ENCODE data around the gene TXNDC5.

Gene TXNDC5

DNA sequence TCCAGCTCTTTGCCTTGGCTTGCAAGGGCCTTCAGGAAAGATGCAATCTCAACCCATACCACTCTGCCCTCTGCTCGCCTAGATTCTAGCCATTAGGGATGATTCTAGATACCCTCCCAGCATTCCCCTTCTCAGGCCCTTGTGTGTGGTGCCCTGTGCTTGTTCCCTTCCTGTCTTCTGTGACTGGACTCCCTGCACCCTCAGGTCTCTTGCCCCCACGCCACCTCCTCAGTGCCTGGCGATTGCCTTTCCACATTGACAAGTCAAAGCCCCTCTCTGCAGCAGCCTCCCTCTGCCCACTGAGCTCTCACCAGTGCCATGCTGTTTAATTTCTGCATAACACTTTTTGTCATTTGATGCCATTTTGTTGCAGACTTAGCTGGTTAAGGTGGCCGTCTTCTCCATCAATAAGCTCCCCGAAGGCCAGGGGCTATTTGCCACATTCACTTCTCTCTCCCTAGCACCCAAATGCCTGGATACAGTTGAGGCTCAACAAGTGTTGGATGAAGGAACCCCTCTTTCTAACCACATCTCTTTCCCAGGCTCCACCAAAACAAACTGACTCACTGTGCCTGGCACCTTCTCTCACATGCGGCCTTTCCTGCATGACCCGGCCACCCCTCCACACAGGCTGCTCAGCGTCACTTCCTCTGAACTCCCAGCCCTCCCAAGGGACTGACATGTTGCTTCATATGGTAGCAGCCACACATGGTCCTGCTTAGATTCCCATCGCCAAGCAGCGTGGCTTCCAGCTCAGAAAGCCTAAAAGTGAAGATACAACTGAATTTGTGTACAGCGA is 4.6 kb upstream of the TXNDC5 start:
- Histone ChIP-seq H3K27me3 (ENCODE audit: control insufficient read depth in 1 of 2, insufficient read depth in 2 of 2, low read length in 2 of 2) (peaks cover 0 to 5% of the 10 kb centered on the region in 2 donors), H3K9ac (ENCODE audit: low read length in 2 of 2) (no peak overlapping the region), H3K9me3 (ENCODE audit: control insufficient read depth in 2 of 2, low read length in 2 of 2) (no peaks in the 10 kb centered on the region), H3K27ac (ENCODE audit: low read length) (no peak overlapping the region), H3K36me3 (ENCODE audit: control insufficient read depth in 2 of 2, insufficient read depth in 2 of 2, low read length in 2 of 2) (no peaks in the 10 kb centered on the region), H3K4me1 (ENCODE audit: control insufficient read depth, insufficient read depth, low read length) (peaks cover 9% of the 10 kb centered on the region), H3K4me3 (ENCODE audit: low read length in 2 of 2) (no peak overlapping the region)

GRCh38 chr6:7914311-7914710 is 3.7 kb upstream of the TXNDC5 start:
- peaks cover 14% of the 10 kb centered on the region for H3K4me1 ChIP-seq (ENCODE audit: control insufficient read depth, insufficient read depth, low read length)
- H3K9me3 ChIP-seq (ENCODE audit: control insufficient read depth in 2 of 2, low read length in 2 of 2) = no peaks in the 10 kb centered on the region
- H3K9ac ChIP-seq (ENCODE audit: low read length in 2 of 2) = no peak overlapping the region
- no peak overlapping the region for H3K27ac ChIP-seq (ENCODE audit: low read length)
- H3K4me3 ChIP-seq (ENCODE audit: low read length in 2 of 2) = no peak overlapping the region
- no peaks in the 10 kb centered on the region for H3K36me3 ChIP-seq (ENCODE audit: control insufficient read depth in 2 of 2, insufficient read depth in 2 of 2, low read length in 2 of 2)
- no peaks in the 10 kb centered on the region for H3K27me3 ChIP-seq (ENCODE audit: control insufficient read depth in 1 of 2, insufficient read depth in 2 of 2, low read length in 2 of 2)

DNA sequence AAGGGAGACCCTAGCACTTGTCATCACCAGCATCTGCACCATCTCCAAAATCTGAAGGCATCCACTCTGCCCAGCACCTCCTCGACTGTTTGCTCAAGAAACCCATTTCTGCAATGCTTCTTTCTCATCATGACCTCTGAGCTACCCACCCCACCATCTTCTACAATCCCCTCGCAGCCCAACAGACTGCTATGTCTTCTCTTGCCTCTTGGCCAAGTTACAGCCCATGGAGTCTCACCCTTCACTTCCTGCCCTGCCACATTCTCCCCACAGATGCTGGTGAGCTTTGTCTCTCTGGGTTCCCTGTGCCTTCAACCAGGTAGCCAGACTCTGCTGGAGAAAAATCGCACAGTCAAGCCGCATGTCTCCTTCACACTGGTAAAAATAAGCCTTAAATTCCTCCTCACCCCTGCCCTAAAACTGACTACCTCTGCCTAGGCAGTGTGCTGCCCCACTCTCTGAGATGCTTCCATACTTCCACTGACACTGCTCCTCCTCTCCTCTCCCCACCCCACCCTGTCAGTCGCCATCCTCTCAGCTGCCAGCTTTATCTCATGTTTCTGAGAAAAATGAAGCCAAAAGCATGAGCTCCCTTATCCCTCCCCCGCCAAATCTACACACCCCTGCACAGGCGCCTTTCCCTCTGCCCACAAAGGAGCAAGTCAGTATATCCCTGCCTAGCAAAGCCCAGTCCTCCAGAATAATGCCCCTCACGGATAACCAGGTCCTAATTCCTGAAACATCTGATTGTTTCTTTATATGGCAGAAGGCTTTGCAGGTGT is 2.3 kb upstream of the TXNDC5 start:
- Histone ChIP-seq H3K4me3 (ENCODE audit: low read length in 2 of 2) (no peak overlapping the region), H3K27ac (ENCODE audit: low read length) (no peak overlapping the region), H3K9me3 (ENCODE audit: control insufficient read depth in 2 of 2, low read length in 2 of 2) (no peaks in the 10 kb centered on the region), H3K36me3 (ENCODE audit: control insufficient read depth in 2 of 2, insufficient read depth in 2 of 2, low read length in 2 of 2) (no peaks in the 10 kb centered on the region), H3K4me1 (ENCODE audit: control insufficient read depth, insufficient read depth, low read length) (peaks cover 17% of the 10 kb centered on the region), H3K9ac (ENCODE audit: low read length in 2 of 2) (no peak overlapping the region), H3K27me3 (ENCODE audit: control insufficient read depth in 1 of 2, insufficient read depth in 2 of 2, low read length in 2 of 2) (no peaks in the 10 kb centered on the region)

DNA sequence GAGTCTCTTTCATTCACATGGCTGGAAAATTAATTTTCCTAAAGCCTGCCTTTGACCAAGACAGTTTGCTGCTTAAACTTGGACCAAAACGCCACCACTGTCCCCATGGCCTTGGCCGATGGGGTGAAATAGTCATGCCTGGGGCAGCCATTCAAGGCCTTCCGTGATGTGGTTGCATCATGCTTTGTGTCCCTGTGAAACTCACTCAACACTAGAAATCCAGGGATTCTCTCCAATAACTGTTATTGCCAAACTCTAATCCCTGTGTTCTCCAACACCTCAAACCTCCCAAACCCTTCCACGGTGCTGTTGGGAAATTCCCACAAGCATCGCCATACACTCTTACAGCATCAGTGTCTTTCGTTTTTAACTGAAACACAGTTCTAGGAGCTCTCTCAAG is 1.4 kb upstream of the TXNDC5 start:
- no peaks in the 10 kb centered on the region for H3K36me3 ChIP-seq (ENCODE audit: control insufficient read depth in 2 of 2, insufficient read depth in 2 of 2, low read length in 2 of 2)
- no peak overlapping the region for H3K9ac ChIP-seq (ENCODE audit: low read length in 2 of 2)
- H3K27me3 ChIP-seq (ENCODE audit: control insufficient read depth in 1 of 2, insufficient read depth in 2 of 2, low read length in 2 of 2) = no peaks in the 10 kb centered on the region
- H3K9me3 ChIP-seq (ENCODE audit: control insufficient read depth in 2 of 2, low read length in 2 of 2) = no peaks in the 10 kb centered on the region
- H3K4me3 ChIP-seq (ENCODE audit: low read length in 2 of 2) = no peak overlapping the region
- no peak overlapping the region for H3K27ac ChIP-seq (ENCODE audit: low read length)
- peaks cover 17% of the 10 kb centered on the region for H3K4me1 ChIP-seq (ENCODE audit: control insufficient read depth, insufficient read depth, low read length)

GRCh38 chr6:7911345-7911725 is 747 bp upstream of the TXNDC5 start:
- Histone ChIP-seq H3K9me3 (ENCODE audit: control insufficient read depth in 2 of 2, low read length in 2 of 2) (no peaks in the 10 kb centered on the region), H3K27ac (ENCODE audit: low read length) (no peak overlapping the region), H3K36me3 (ENCODE audit: control insufficient read depth in 2 of 2, insufficient read depth in 2 of 2, low read length in 2 of 2) (no peaks in the 10 kb centered on the region), H3K4me1 (ENCODE audit: control insufficient read depth, insufficient read depth, low read length) (peaks cover 17% of the 10 kb centered on the region), H3K4me3 (ENCODE audit: low read length in 2 of 2) (peak overlapping the region; percentile 80 to 81), H3K9ac (ENCODE audit: low read length in 2 of 2) (peak overlapping the region; percentile 72 to 75), H3K27me3 (ENCODE audit: control insufficient read depth in 1 of 2, insufficient read depth in 2 of 2, low read length in 2 of 2) (no peaks in the 10 kb centered on the region)

- Histone ChIP-seq H3K4me3 (ENCODE audit: low read length in 2 of 2) (peak overlapping the region; percentile 46 to 78), H3K9ac (ENCODE audit: low read length in 2 of 2) (no peak overlapping the region), H3K27ac (ENCODE audit: low read length) (no peak overlapping the region), H3K27me3 (ENCODE audit: control insufficient read depth in 1 of 2, insufficient read depth in 2 of 2, low read length in 2 of 2) (no peaks in the 10 kb centered on the region), H3K9me3 (ENCODE audit: control insufficient read depth in 2 of 2, low read length in 2 of 2) (no peaks in the 10 kb centered on the region), H3K4me1 (ENCODE audit: control insufficient read depth, insufficient read depth, low read length) (peaks cover 15% of the 10 kb centered on the region), H3K36me3 (ENCODE audit: control insufficient read depth in 2 of 2, insufficient read depth in 2 of 2, low read length in 2 of 2) (no peaks in the 10 kb centered on the region)
Observed at GRCh38 chr6:7910298-7910653, 312 bp downstream of the TXNDC5 start.

DNA sequence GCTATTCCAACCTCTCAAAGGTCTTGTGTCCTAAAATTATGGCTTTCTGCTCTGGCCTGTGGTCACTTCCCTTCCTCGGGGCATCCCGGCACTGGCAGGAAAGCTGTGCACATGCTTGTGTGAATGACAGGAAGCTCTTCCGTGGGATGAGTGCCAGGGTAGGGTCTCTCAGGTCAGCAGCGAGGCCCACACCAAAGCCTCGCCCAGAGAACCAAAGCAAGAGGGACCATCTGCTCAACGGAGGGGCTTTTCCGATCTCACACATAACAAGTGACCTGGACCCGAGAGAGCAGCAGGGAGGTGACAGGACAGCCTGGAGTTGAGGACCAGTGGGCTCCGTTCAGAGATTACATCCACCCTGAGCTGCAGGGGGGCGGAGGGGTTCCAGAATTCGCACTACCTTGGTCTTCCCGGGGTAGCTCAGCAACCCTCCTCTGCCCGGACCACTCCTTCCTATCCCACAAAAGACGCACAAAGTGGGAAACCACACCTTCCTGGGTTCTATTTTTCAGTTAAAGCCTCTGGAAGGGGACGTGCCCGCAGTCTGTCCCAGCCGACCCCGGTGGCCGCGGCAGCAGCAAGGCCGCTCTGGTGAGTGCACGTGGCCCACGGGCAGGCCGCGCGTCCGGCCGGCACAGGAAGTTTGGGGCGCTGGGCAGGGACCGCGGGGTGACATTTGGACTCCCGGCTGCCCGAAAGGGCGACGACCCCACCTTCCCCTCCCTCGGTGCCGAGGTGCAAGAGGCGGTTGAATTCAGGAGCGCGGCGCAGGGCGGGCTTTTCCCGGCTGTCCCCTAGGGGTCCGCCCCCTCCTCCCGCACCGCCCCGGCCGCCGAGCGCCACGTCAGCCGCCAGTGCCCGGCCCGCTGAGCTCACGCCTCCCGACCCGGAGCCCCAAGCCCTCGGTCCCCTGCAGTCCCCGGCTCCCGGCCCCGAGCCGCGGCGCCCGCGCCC is 988 bp downstream of the TXNDC5 start:
- Histone ChIP-seq H3K36me3 (ENCODE audit: control insufficient read depth in 2 of 2, insufficient read depth in 2 of 2, low read length in 2 of 2) (peaks cover 2% of the 10 kb centered on the region in 2 donors), H3K9me3 (ENCODE audit: control insufficient read depth in 2 of 2, low read length in 2 of 2) (no peaks in the 10 kb centered on the region), H3K4me1 (ENCODE audit: control insufficient read depth, insufficient read depth, low read length) (peaks cover 19% of the 10 kb centered on the region), H3K4me3 (ENCODE audit: low read length in 2 of 2) (peak overlapping the region; percentile 77 to 78), H3K27ac (ENCODE audit: low read length) (no peak overlapping the region), H3K9ac (ENCODE audit: low read length in 2 of 2) (peak overlapping the region; percentile 74 to 78), H3K27me3 (ENCODE audit: control insufficient read depth in 1 of 2, insufficient read depth in 2 of 2, low read length in 2 of 2) (no peaks in the 10 kb centered on the region)

GRCh38 chr6:7907159-7907558 is 3.4 kb downstream of the TXNDC5 start:
- Histone ChIP-seq H3K9me3 (ENCODE audit: control insufficient read depth in 2 of 2, low read length in 2 of 2) (no peaks in the 10 kb centered on the region), H3K27me3 (ENCODE audit: control insufficient read depth in 1 of 2, insufficient read depth in 2 of 2, low read length in 2 of 2) (no peaks in the 10 kb centered on the region), H3K36me3 (ENCODE audit: control insufficient read depth in 2 of 2, insufficient read depth in 2 of 2, low read length in 2 of 2) (peaks cover 25% of the 10 kb centered on the region in 2 donors), H3K27ac (ENCODE audit: low read length) (no peak overlapping the region), H3K9ac (ENCODE audit: low read length in 2 of 2) (no peak overlapping the region), H3K4me3 (ENCODE audit: low read length in 2 of 2) (no peak overlapping the region), H3K4me1 (ENCODE audit: control insufficient read depth, insufficient read depth, low read length) (peaks cover 19% of the 10 kb centered on the region)

GRCh38 chr6:7906741-7907140 is 3.8 kb downstream of the TXNDC5 start:
- no peak overlapping the region for H3K9ac ChIP-seq (ENCODE audit: low read length in 2 of 2)
- no peak overlapping the region for H3K4me3 ChIP-seq (ENCODE audit: low read length in 2 of 2)
- no peaks in the 10 kb centered on the region for H3K9me3 ChIP-seq (ENCODE audit: control insufficient read depth in 2 of 2, low read length in 2 of 2)
- peaks cover 19% of the 10 kb centered on the region for H3K4me1 ChIP-seq (ENCODE audit: control insufficient read depth, insufficient read depth, low read length)
- H3K27ac ChIP-seq (ENCODE audit: low read length) = no peak overlapping the region
- no peaks in the 10 kb centered on the region for H3K27me3 ChIP-seq (ENCODE audit: control insufficient read depth in 1 of 2, insufficient read depth in 2 of 2, low read length in 2 of 2)
- H3K36me3 ChIP-seq (ENCODE audit: control insufficient read depth in 2 of 2, insufficient read depth in 2 of 2, low read length in 2 of 2) = peaks cover 29% of the 10 kb centered on the region in 2 donors

- Histone ChIP-seq H3K9me3 (ENCODE audit: control insufficient read depth in 2 of 2, low read length in 2 of 2) (no peaks in the 10 kb centered on the region), H3K27me3 (ENCODE audit: control insufficient read depth in 1 of 2, insufficient read depth in 2 of 2, low read length in 2 of 2) (no peaks in the 10 kb centered on the region), H3K27ac (ENCODE audit: low read length) (no peak overlapping the region), H3K4me1 (ENCODE audit: control insufficient read depth, insufficient read depth, low read length) (peaks cover 12% of the 10 kb centered on the region), H3K36me3 (ENCODE audit: control insufficient read depth in 2 of 2, insufficient read depth in 2 of 2, low read length in 2 of 2) (peaks cover 38 to 41% of the 10 kb centered on the region in 2 donors), H3K9ac (ENCODE audit: low read length in 2 of 2) (no peak overlapping the region), H3K4me3 (ENCODE audit: low read length in 2 of 2) (no peak overlapping the region)
Observed at GRCh38 chr6:7905416-7905815, 5.2 kb downstream of the TXNDC5 start.

Measured in stomach smooth muscle (tissue), 2 donors.